Activated gamma-delta T cell (primary cell): ENCODE measurements around the gene NHEJ1.

Experiments used
- DNase-seq: peaks from one replicate; lab custom pipeline; 2025; lab: John Stamatoyannopoulos, UW

Gene NHEJ1

GRCh38 chr2:219058541-219059374 is 101.9 kb downstream of the NHEJ1 start:
- DNase-seq: no peak

- peak; percentile 43 for DNase-seq
Measured at GRCh38 chr2:219057709-219058540, 102.7 kb downstream of the NHEJ1 start.

GRCh38 chr2:219056896-219057708 is 103.5 kb downstream of the NHEJ1 start:
- no peak for DNase-seq

GRCh38 chr2:219056176-219056895 is 104.3 kb downstream of the NHEJ1 start:
- DNase-seq: no peak

GRCh38 chr2:219054956-219055903 is 105.4 kb downstream of the NHEJ1 start:
- DNase-seq: no peak

- no peak for DNase-seq
Measured at GRCh38 chr2:219049282-219049681, 111.3 kb downstream of the NHEJ1 start.

GRCh38 chr2:219045937-219046550 is 114.6 kb downstream of the NHEJ1 start:
- no peak for DNase-seq

- DNase-seq: no peak
Measured at GRCh38 chr2:219042750-219043149, 117.9 kb downstream of the NHEJ1 start.

GRCh38 chr2:219042157-219042556 is 118.5 kb downstream of the NHEJ1 start:
- DNase-seq: no peak

GRCh38 chr2:219041252-219041651 is 119.4 kb downstream of the NHEJ1 start, which contains the start of gene CFAP65:
Gene CFAP65 (minus strand): TSS chr2:219041516. CDS start chr2:219039048, 2,468 bp downstream.
- no peak for DNase-seq

GRCh38 chr2:219038600-219038999 is 122.0 kb downstream of the NHEJ1 start:
- no peak for DNase-seq

- no peak for DNase-seq
Measured at GRCh38 chr2:219037783-219038499, 122.7 kb downstream of the NHEJ1 start.

GRCh38 chr2:219035942-219036341 is 124.7 kb downstream of the NHEJ1 start:
- no peak for DNase-seq

- no peak for DNase-seq
Measured at GRCh38 chr2:219034823-219035222, 125.8 kb downstream of the NHEJ1 start.

- no peak for DNase-seq
Measured at GRCh38 chr2:219032051-219032745, 128.4 kb downstream of the NHEJ1 start.

- DNase-seq: no peak
Measured at GRCh38 chr2:219031005-219031738, 129.4 kb downstream of the NHEJ1 start.

- no peak for DNase-seq
Measured at GRCh38 chr2:219030177-219030940, 130.3 kb downstream of the NHEJ1 start.
